HFF-Myc (cell line): ENCODE data around the gene RELA.
A peak's percentile ranks its signal among the peaks of the same experiment; 100 is the strongest.
"Not testable (repeated sequence)": the region's sequence is repeated elsewhere in the genome, so short reads cannot be mapped to it uniquely, and the experiment has no call there.

Experiments used
- DNase-seq: peaks from one replicate; pipeline ENCODE4 v3.0.0-alpha.2; 2011; ENCODE audit warnings: low read depth; ENCODE audit errors: extremely low read depth
- H3K4me3 ChIP-seq: replicated peaks from 2 replicates; pipeline ENCODE4 v1.5.1; 2011; ENCODE audit warnings: low read depth, mild to moderate bottlenecking, control low read depth, low read length
- TF ChIP-seq, protein P1 (sequence below): IDR thresholded peaks from 2 replicates; pipeline ENCODE4 v1.5.1; 2012; ENCODE audit warnings: mild to moderate bottlenecking, low read depth, low read length, control low read depth; ENCODE audit errors: missing control alignments

RELA gene

DNA sequence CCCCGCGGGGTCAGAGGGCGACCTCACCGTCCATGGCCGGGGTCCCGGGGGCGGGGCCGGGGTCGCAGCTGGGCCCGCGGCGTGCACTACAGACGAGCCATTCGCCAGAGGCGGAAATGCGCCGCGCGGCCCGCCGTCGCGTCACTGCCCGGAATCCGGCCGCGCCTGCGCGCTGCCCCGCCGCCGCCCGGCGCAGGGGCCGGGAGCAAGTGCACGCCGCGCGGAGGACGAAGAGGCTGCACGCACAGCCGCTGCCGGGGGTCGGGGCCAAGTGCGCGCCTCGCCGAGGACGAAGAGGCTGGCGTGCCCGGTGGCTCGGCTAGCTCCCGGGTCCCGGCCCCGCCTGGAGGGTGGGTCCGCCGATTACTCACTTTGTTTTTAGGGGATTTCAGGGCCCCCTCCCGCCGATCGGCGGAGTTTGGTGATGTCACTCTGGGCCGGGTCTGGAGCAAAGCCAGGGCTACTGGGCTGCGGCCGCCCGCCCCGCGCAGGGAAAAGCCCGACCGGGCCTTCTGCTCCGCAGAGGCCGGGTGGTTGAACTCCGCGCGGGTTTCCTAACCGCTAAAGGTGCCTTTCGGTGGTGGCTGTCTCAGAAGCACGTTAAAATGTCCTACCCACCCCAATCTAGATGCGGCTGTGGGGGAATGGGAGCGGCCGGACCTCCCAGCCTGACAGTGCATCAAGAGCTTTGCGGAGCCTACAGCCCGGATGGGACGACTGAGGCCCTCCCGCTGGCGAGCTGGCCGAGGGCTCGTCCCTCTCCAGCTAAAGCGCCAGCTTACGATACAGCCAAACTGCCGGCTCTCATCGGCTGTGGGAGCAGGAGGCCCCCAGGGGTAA lies at the start of gene RELA:
RELA (minus strand) TSS at position 118 of the 840 bp plus-strand sequence; CDS start at position 34, 84 bp downstream.
- peak within 1 kb of the TSS; percentile 67 for H3K4me3 ChIP-seq
- TF ChIP-seq, protein P1, sequence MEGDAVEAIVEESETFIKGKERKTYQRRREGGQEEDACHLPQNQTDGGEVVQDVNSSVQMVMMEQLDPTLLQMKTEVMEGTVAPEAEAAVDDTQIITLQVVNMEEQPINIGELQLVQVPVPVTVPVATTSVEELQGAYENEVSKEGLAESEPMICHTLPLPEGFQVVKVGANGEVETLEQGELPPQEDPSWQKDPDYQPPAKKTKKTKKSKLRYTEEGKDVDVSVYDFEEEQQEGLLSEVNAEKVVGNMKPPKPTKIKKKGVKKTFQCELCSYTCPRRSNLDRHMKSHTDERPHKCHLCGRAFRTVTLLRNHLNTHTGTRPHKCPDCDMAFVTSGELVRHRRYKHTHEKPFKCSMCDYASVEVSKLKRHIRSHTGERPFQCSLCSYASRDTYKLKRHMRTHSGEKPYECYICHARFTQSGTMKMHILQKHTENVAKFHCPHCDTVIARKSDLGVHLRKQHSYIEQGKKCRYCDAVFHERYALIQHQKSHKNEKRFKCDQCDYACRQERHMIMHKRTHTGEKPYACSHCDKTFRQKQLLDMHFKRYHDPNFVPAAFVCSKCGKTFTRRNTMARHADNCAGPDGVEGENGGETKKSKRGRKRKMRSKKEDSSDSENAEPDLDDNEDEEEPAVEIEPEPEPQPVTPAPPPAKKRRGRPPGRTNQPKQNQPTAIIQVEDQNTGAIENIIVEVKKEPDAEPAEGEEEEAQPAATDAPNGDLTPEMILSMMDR, result no peak
- DNase-seq, result peak; percentile 40

DNA sequence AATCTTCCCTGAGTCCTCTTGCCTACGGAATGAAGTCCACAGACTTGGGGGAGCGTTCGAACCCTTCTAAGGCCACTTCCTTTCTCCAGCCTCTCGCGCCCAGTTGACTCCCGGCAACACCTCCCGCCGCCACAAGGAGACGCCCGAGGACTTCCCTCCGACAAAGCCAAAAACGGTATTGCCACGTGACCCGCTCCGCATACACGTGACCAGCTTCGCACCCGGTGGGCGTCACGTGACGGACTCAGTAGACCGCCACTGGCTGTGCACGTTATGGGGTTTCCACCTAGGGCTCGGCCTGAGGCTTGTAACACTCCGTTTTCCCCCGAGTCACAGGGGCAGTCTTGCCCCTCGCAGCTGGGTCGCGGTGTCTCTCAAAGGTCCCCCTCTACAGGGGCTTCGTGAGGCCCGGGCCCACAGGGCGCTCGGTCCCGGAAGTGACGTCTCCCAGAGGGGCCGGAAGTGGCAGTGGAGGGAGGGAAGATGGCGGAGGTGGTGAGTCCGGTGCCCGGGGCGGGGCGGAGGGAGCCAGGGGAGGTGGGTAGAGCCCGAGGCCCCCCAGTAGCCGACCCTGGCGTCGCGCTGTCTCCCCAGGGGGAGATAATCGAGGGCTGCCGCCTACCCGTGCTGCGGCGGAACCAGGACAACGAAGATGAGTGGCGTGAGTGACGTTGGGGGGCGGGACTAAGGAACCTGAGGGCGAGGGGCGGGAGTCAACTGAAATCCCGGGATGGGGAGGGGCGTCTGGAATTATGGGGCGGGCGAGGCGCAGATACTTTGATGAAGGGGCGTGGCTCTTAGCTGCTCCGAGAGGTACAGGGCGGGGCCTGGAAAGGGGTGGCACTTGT lies 49.3 kb upstream of the RELA start, which contains the start of gene KAT5:
KAT5 (plus strand) TSS at position 468 of the 848 bp plus-strand sequence; CDS start at position 484, 16 bp downstream.
- H3K4me3 ChIP-seq, result peak within 1 kb of the TSS; percentile 58
- TF ChIP-seq, protein P1, result peak; percentile 97
- DNase-seq, result peak; percentile 92

DNA sequence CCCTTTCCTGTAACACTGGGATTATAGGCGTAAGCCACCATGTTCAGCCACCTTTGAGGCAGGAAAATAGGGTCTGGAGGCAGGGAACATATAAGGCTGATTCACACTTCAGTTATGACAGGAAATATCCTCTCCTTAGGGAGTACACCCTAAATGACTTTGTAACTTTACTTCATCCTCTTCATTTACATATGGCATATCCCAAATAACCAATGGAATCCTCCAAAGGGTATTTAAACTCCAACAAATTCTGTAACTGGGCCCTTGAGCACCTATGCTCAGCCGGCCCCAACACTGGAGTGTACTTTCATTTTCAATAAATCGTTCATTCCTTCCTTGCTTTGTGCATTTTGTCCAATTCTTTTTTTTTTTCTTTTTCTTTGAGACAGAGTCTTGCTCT lies 47.7 kb upstream of the RELA start:
- TF ChIP-seq, protein P1, result no peak
- no peak overlapping the region for H3K4me3 ChIP-seq
- DNase-seq, result no peak

DNA sequence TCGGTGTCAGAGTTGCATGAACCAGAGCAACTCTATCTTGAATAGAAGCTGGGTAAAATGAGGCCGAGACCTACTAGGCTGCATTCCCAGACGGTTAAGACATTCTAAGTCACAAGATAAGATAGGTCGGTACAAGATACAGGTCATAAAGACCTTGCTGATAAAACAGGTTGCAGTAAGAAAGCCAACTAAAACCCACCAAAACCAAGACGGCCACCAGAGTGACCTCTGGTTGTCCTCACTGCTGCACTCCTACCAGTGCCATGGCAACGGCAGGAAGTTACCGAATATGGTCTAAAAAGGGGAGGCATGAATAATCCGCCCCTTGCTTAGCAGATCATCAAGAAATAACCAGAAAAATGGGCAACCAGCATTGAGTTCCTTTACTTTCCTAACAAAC lies 46.9 kb upstream of the RELA start:
- DNase-seq, result no peak
- TF ChIP-seq, protein P1, result no peak

DNA sequence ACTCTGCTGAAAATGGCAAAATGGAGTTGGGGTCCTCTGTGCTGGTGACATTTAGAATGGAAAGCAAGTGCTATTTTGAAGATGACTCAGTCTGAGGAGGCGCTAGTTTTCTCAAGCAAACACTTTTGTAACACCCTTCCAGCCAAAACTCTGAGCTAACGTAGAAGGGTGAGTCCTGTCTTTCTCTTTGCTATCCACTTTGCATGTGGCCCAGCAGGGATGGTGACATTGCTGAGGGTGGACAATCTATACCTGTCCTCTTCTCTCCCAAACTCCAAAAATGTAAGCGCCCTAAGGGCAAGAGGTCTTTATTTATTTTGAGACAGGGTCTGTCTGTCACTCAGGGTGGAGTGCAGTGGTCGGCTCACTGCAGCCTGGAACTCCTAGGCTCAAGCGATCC lies 45.7 kb upstream of the RELA start:
- TF ChIP-seq, protein P1, result no peak
- no peak for DNase-seq
- no peak overlapping the region for H3K4me3 ChIP-seq

More for the DNA sequence above, 46.9 kb upstream of the RELA start:
- no peak overlapping the region for H3K4me3 ChIP-seq

DNA sequence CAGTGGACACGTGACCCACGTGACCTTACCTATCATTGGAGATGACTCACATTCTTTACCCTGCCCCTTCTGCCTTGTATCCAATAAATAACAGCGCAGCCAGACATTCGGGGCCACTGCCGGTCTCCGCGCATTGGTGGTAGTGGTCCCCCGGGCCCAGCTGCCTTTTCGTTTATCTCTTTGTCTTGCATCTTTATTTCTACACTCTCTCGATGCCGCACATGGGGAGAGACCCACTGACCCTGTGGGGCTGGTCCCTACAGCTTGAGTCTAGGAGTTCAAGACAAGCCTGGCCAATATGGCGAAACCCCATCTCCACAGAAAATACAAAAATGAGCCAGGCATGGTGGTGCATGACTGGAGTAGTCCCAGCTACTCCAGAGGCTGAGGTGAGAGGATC lies 44.3 kb upstream of the RELA start:
- not testable (repeated sequence) for H3K4me3 ChIP-seq, DNase-seq

DNA sequence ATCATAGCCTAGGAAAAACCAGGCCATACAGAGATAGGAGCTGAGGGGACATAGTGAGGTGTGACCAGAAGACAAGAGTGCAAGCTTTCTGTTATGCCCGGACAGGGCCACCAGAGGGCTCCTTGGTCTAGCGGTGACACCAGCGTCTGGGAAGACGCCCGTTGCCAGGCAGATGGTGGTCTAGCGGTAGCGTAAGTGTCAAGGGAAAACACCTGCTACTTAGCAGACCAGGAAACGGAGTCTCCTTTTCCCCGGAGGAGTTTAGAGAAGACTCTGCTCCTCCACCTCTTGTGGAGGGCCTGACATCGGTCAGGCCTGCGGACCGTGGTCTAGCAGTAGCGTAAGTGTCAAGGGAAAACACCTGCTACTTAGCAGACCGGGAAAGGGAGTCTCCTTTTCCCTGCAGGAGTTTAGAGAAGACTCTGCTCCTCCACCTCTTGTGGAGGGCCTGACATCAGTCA lies 43.6 kb upstream of the RELA start:
- not testable (repeated sequence) for DNase-seq, H3K4me3 ChIP-seq
- TF ChIP-seq, protein P1, result peak; percentile 56
